T-helper 2 cell (primary cell): Measurements from ENCODE around the gene SMYD1.

Experiments
- DNase-seq, 5 experiments: peaks; one replicate each; pipeline versions ENCODE4 v3.0.0 to v3.0.0-alpha.2; 2012 to 2022

Gene SMYD1

DNA sequence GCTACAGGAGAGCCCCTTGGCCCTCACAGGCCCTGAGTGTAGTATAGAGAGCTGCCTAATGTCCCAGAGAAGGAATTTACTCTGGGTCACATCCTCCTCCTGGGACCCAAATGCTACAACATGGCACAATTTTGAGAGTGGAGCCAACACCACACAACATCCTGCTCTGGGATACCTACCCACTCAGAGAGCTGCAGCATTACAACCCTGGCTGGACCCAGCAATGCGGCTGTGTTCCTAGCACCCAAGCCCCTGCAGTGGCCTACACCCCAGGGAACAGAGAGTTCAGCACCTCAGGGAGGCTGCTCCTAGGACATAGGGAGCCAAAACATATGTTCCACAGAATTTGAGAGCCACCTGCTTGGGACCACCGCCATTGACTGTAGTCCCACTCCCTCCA, 79.5 kb downstream of the SMYD1 start:
- no peak for DNase-seq

DNA sequence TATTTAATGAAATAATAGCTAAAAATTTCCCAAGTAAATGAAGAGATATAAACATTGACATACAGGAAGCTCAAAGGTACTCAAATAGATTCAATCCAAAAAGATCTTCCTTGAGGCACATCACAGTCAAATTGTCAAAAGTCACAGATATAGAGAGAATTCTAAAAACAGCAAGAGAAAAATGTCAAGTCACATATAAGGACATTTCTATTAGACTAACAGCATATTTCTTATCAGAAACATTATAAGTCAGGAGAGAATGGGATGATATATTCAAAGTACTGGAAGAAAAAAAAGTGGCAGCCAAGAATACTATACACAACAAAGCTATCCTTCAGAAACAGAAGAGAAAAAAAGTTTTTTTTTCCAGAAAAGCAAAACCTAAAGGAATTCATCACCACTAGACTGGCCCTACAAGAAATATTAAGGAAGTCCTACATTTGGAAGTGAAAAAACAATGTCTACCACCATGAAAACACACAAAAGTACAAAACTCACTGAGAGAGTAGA, 81.4 kb downstream of the SMYD1 start:
- no peak for DNase-seq

- DNase-seq, result no peak
Measured at GRCh38 chr2:88159481-88159880, 91.9 kb downstream of the SMYD1 start.

DNA sequence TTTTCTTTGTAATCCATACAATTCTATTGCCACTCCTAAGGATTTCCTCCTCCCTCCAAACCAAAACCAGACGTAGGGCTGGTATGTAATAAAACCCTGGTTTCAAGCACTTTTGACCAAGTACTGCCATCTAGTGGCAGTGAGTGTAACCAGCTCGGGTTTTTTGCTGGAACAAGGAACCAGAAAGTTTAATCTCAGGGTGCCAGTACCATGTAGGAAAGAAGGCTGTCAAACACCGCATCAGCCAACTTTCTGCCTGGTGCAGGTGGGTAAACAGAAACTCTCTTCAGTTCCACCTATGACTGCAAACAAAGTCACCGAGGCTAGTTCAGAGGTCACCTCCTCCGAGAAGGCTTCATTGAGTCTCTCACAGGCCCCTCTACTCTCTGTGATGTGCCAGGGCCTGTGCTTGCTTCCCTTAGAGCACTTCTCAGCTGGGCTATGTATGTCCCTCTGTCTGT, 92.4 kb downstream of the SMYD1 start:
- DNase-seq, result peak in 3 of 5 experiments; percentile 15 to 61 (median 34)

DNA sequence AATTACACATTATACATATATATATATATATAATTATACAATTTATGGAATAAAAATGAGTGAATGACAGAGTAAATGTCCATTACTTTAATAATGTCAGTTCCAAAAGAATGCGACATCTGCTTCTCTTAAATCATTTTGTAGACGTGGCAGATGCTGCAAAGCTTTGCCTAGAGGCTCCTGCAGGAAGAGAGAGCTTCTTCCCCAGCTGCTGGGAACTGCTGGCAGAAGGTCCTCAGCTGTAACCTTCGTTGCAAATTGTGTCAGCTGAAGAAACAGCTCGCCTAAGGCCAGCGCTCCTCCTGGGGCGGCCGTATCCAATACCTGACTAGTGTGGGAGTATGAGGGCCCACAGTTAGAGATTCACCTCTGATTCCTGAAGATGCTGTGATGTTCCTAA, 92.9 kb downstream of the SMYD1 start:
- no peak for DNase-seq

DNA sequence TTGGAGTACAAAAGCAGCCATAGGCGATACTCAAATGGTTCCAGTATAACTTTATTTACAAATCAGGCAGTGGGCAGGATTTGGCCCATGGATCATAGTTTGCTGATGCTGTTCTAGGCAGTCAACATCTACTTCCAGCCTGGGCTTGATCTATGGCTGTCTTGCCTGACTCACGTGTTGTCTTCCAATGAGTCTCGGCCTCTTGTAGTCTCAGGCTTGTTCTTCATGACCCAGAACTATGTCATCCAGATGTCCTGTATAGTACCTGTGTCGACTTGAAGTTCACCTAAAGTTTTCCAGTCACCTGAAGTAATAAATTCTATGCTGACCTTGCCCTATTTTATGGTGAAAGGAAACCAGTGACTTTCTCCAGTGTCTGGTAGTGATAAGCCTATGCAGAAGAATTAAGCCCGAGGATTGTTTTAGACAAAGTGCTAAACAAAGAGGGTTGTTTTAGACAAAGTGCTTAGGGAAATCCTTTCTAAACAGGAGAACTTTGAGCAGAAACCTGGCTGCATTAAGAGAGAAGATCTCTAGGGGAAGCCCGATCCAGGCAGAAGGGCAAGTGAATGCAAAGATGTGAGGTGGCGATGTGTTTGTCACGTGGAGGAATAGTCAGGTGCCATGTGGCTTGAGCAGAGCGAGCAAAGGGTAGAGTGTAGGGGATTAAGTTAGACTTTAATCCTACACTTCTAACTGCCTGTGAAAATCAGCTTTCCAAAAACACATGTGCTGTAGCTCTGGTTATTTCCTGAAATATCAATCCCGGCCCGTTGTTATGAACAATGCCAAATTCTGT, 94.0 kb downstream of the SMYD1 start:
- DNase-seq, result no peak
